Fibroblast of the aortic adventitia (primary cell): ENCODE measurements around the gene E2F4. TPM values are rescaled to one million over a fixed set of nuclear protein-coding genes. Genes with fewer than 3 reads are reported as not detected.
A peak's percentile ranks its signal among the peaks of the same experiment; 100 is the strongest.

Experiments
- DNase-seq: peaks from one replicate; pipeline ENCODE4 v3.0.0-alpha.2; 2010; ENCODE audit warnings: low read depth
- H3K4me3 ChIP-seq: 2 replicates; pipeline ENCODE4 v1.5.1; 2011; ENCODE audit warnings: low read depth, mild to moderate bottlenecking, control low read depth, low read length, moderate library complexity
- CTCF ChIP-seq: IDR thresholded peaks from 2 replicates; pipeline ENCODE4 v1.5.1; 2011; ENCODE audit warnings: mild to moderate bottlenecking, low read length, control low read depth, inconsistent platforms; ENCODE audit not compliant: insufficient read depth
- total RNA-seq: library from RNA; depleted of rRNA; stranded (reverse); fragments of >200 nt; gene quantifications from 2 replicates; pipeline ENCODE4 v1.2.3, GENCODE V29; 2012; ENCODE audit warnings: low replicate concordance

The E2F4 gene
- total RNA-seq, 1 donor = 47.5 TPM

- peak overlapping the region; percentile 97 for H3K4me3 ChIP-seq
- TF ChIP-seq CTCF = no peak
- DNase-seq = no peak
These were observed 1.6 kb downstream of the E2F4 start for GRCh38 chr16:67193536-67193935.

- H3K4me3 ChIP-seq = no peak overlapping the region
- TF ChIP-seq CTCF = no peak
- no peak for DNase-seq
These were observed 2.3 kb downstream of the E2F4 start for GRCh38 chr16:67194260-67194659.

GRCh38 chr16:67195676-67196075 is 3.7 kb downstream of the E2F4 start:
- H3K4me3 ChIP-seq = no peak overlapping the region
- TF ChIP-seq CTCF = no peak
- no peak for DNase-seq

GRCh38 chr16:67196881-67197280 is 4.9 kb downstream of the E2F4 start:
- no peak for TF ChIP-seq CTCF
- no peak overlapping the region for H3K4me3 ChIP-seq
- DNase-seq = no peak

- H3K4me3 ChIP-seq = no peak overlapping the region
- no peak for DNase-seq
- TF ChIP-seq CTCF = no peak
These were observed 5.7 kb downstream of the E2F4 start for GRCh38 chr16:67197704-67198103.

- peak; percentile 63 for TF ChIP-seq CTCF
- H3K4me3 ChIP-seq = no peak overlapping the region
- peak; percentile 49 for DNase-seq
These were observed 6.3 kb downstream of the E2F4 start for GRCh38 chr16:67198238-67198734.
